Right atrium auricular region (tissue), 2 donors: ENCODE results near the gene RMC1. TPM values are rescaled to one million over a fixed set of nuclear protein-coding genes. Genes with fewer than 3 reads are reported as not detected.

Experiments
- DNase-seq: peaks from one replicate; pipeline ENCODE4 v3.0.0-alpha.2; 2019; ENCODE audit warnings: low spot score
- H3K27ac ChIP-seq, 2 donors: fragments of 200-600 bp; sonication (generic); 1 replicate in 1 of 2; 2 replicates in 1 of 2; pipeline ENCODE4 v1.5.1; 2016 to 2019
- H3K27me3 ChIP-seq, 2 donors: fragments of 200-600 bp; sonication (generic); one replicate each; pipeline versions ENCODE4 v1.5.1 to v1.6.0; 2017 to 2019
- H3K36me3 ChIP-seq: fragments of 200-600 bp; sonication (generic); one replicate; pipeline ENCODE4 v1.5.1; 2016
- H3K4me1 ChIP-seq, 2 donors: fragments of 200-600 bp; sonication (generic); one replicate each; pipeline versions ENCODE4 v1.5.1 to v1.6.0; 2017 to 2019
- H3K4me3 ChIP-seq, 2 donors: fragments of 200-600 bp; sonication (generic); 1 replicate in 1 of 2; 2 replicates in 1 of 2; pipeline ENCODE4 v1.5.1; 2017 to 2019; ENCODE audit warnings: mild to moderate bottlenecking in 1 of 2, moderate library complexity in 1 of 2
- H3K9me3 ChIP-seq, 2 donors: fragments of 200-600 bp; sonication (generic); one replicate each; pipeline ENCODE4 v1.5.1; 2019
- total RNA-seq, 2 donors: library from RNA; depleted of rRNA; stranded (reverse); fragments of >200 nt; gene quantifications; one replicate each; pipeline ENCODE4 v1.1.0, GENCODE V29; 2016
- TF ChIP-seq, protein P1 (sequence below), 2 donors: fragments of 200-600 bp; sonication (generic); IDR thresholded peaks; one replicate each; pipeline ENCODE4 v1.5.1; 2019; ENCODE audit warnings: antibody characterized with exemption in 2 of 2

The RMC1 gene
- 10 to 100 TPM; 17.2 TPM for total RNA-seq

DNA sequence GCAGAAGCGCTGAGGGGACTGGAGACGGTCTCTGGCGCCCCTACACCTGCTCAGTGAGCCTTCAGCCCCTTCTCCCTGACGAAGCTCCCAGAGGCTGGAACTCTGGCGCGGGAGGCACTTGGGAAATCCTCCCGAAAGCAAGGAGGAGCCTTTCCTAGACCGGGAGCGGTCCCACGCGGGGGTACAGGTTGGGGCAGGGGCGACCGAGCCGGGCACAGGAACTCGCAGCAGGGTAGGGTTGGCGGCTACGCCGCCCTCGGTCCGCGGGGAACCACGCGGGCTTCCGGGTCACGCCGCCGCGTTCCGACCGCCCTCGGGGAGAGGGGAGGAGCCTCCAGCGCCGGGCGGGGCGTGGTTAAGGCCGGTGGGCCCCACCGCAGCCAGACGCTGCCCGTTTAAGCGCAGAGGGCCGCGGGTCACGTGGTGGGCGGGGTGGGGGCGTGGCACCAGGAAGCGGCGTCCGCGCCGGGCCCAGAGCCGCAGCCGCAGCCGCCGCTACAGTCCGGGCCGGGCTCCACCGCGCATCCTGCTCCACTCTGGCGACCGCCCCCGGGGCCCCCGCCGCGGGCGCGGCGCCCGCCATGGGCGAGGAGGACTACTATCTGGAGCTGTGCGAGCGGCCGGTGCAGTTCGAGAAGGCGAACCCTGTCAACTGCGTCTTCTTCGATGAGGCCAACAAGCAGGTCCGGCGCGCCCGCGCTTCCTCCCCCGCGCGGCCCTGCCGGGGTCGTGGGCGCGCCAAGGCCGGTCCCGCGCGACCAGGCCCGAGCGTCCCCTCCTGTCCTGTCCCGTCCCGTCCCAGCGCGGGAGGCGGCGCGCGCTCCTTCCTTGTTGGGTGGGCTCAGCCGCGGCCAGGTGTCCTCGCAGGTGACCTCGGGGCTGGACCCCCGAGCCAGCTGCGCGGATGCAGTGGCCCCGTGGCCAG, at the start of gene RMC1:
TSS of gene RMC1 (plus strand) at position 474 of the 925 bp plus-strand sequence. CDS start at position 582, 108 bp downstream.
- no peaks in the 10 kb centered on the region for H3K9me3 ChIP-seq
- peaks cover 0 to 27% of the 10 kb centered on the region in 2 donors for H3K4me1 ChIP-seq
- DNase-seq, result peak; percentile 95
- peaks cover 12% of the 10 kb centered on the region for H3K36me3 ChIP-seq
- peak within 1 kb of the TSS; percentile 84 to 97 for H3K4me3 ChIP-seq
- H3K27me3 ChIP-seq, result no peaks in the 10 kb centered on the region
- H3K27ac ChIP-seq, result peak within 1 kb of the TSS; percentile 90 to 93
- TF ChIP-seq, protein P1, sequence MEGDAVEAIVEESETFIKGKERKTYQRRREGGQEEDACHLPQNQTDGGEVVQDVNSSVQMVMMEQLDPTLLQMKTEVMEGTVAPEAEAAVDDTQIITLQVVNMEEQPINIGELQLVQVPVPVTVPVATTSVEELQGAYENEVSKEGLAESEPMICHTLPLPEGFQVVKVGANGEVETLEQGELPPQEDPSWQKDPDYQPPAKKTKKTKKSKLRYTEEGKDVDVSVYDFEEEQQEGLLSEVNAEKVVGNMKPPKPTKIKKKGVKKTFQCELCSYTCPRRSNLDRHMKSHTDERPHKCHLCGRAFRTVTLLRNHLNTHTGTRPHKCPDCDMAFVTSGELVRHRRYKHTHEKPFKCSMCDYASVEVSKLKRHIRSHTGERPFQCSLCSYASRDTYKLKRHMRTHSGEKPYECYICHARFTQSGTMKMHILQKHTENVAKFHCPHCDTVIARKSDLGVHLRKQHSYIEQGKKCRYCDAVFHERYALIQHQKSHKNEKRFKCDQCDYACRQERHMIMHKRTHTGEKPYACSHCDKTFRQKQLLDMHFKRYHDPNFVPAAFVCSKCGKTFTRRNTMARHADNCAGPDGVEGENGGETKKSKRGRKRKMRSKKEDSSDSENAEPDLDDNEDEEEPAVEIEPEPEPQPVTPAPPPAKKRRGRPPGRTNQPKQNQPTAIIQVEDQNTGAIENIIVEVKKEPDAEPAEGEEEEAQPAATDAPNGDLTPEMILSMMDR (IDR thresholded peaks at IDR 0.05), result peak in 1 of 2 donors; percentile 51

DNA sequence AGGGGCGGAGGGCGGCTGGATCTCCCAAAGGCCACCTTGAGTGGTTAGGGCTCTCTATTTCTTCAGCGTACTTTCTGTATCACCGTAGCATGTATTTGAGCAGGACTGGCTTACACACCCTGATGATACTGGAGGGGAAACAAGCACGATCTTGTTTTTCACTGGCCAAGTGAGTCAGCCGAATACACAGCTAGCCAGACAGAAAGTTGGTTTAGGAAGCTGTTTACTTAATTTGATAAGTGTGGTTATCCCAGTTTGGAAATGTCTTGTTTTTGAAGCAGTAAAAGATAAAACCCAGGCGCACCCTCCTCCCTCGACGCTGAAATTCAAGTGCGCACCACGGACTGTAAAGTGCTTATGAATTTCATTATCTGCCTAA, 49.6 kb upstream of the RMC1 start:
- Histone ChIP-seq H3K27ac (peak overlapping the region; percentile 91 to 95), H3K27me3 (no peaks in the 10 kb centered on the region), H3K4me1 (peaks cover 0 to 46% of the 10 kb centered on the region in 2 donors), H3K9me3 (no peaks in the 10 kb centered on the region), H3K4me3 (peak overlapping the region; percentile 84 to 86), H3K36me3 (no peaks in the 10 kb centered on the region)
- no peak for DNase-seq
- TF ChIP-seq, protein P1 (IDR thresholded peaks at IDR 0.05), result no peak

DNA sequence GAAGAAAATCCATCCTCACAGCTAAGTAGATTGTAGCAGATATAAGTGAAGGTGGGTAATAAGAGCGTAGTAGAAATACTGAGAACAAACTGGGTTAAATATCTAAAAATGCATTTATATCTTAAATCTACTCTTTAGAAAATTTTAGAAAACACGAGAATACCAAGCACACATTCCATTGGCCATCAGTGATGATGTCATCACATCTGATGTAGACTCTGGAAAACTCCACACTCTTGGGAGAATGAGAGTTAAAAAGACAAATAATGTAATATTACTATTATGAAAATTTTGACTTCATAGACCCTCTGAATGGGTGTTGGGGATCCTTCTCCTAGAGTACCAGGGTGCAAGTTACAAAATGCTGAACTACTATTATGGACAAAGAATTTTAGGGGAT, 46.5 kb upstream of the RMC1 start:
- peaks cover 0 to 78% of the 10 kb centered on the region in 2 donors for H3K4me1 ChIP-seq
- TF ChIP-seq, protein P1 (IDR thresholded peaks at IDR 0.05), result no peak
- no peak for DNase-seq
- H3K36me3 ChIP-seq, result no peaks in the 10 kb centered on the region
- no peaks in the 10 kb centered on the region for H3K9me3 ChIP-seq
- no peak overlapping the region for H3K27ac ChIP-seq
- H3K4me3 ChIP-seq, result no peak overlapping the region
- H3K27me3 ChIP-seq, result no peaks in the 10 kb centered on the region

DNA sequence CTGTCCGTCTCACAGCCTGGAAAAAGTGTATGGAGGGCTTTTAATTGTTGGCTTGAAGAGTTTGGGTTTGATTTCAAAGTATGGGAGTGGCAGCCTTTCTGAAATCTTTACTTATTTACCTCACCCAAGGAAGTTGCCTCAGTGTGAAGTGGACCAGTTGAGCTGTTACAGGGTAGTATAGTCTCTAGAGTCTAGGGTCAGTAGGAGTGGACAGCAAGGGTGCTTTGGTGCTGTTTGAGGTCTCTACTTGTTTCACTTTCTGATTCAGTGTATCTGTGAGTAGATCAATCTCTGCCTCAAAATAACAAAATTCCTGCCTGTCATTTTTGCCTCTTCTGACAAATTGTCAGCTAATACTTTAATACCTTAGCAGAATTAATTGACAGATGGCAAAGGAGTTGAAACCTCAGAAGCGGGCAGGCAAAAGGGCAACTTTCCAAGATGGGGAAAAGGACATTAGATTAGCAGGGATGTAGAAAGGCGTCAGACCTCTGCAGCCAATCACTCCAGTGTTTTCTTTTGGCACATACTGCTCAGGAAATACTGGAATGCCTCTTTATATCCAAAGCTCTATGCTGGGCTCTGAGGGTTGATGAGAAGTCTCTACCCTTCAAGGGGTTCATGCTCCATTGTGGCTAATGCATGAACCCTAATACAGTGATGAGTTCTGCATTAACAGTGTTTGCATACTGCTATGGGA, 44.3 kb upstream of the RMC1 start:
- H3K36me3 ChIP-seq, result peaks cover 18% of the 10 kb centered on the region
- peaks cover 0 to 75% of the 10 kb centered on the region in 2 donors for H3K4me1 ChIP-seq
- H3K27me3 ChIP-seq, result no peaks in the 10 kb centered on the region
- H3K4me3 ChIP-seq, result no peak overlapping the region
- no peaks in the 10 kb centered on the region for H3K9me3 ChIP-seq
- H3K27ac ChIP-seq, result no peak overlapping the region
- TF ChIP-seq, protein P1 (IDR thresholded peaks at IDR 0.05), result no peak
- no peak for DNase-seq

DNA sequence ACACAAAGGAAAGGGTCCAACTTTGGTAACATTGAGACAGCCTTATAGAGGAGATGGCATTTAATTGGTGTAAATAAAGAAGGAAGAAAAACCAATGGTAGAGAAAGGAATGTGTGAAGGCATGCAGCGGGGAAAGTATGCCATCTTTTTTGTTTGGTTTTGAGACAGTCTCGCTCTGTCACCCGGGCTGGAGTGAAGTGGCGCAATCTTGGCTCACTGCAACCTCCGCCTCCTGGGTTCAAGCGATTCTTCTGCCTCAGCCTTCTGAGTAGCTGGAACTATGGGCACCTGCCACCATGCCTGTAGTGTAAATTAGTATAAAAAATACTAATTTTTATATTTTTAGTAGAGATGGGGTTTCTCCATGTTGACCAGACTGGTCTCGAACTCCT, 43.8 kb upstream of the RMC1 start:
- H3K4me1 ChIP-seq, result peaks cover 0 to 70% of the 10 kb centered on the region in 2 donors
- DNase-seq, result no peak
- no peak overlapping the region for H3K27ac ChIP-seq
- H3K4me3 ChIP-seq, result no peak overlapping the region
- peaks cover 24% of the 10 kb centered on the region for H3K36me3 ChIP-seq
- no peaks in the 10 kb centered on the region for H3K9me3 ChIP-seq
- no peaks in the 10 kb centered on the region for H3K27me3 ChIP-seq
- TF ChIP-seq, protein P1 (IDR thresholded peaks at IDR 0.05), result no peak
